Spleen (tissue), 7 donors: Measurements from ENCODE around the gene RNF6.

Experiments
- POLR2A ChIP-seq, 3 donors: fragments of 450-650 bp; IDR thresholded peaks; one replicate each; pipeline ENCODE4 v1.5.1; 2017; ENCODE audit warnings: antibody characterized with exemption in 3 of 3, mild to moderate bottlenecking in 1 of 3
- POLR2AphosphoS5 ChIP-seq, 3 donors: sonication (generic); formaldehyde crosslinking; IDR thresholded peaks; one replicate each; pipeline ENCODE4 v1.5.1; 2017; ENCODE audit warnings: antibody characterized with exemption in 3 of 3
- TF ChIP-seq, protein P1 (sequence below), 11 experiments: fragments of 200-600 bp in 7 of 11; fragments of 450-650 bp in 4 of 11; sonication (generic) in 4 of 11; IDR thresholded peaks in 8 of 11; conservative IDR thresholded peaks in 3 of 11; 1 replicate in 7 of 11; 2 replicates in 4 of 11; pipeline versions ENCODE4 v1.4.0 to v1.8.0; 2016 to 2021; ENCODE audit warnings: antibody characterized with exemption in 11 of 11, inconsistent platforms in 4 of 11, mild to moderate bottlenecking in 1 of 11
- donor health status: DM: no; HTN: no; CAD: no; lungs with moderate emphysema.
- donor health status: DM: no; HTN: no; CAD: no.
- donor health status: DM: no; HTN: no; CAD: no.

GRCh38 chr13:26213345-26213744, 8.8 kb downstream of the RNF6 start:
- TF ChIP-seq, protein P1, sequence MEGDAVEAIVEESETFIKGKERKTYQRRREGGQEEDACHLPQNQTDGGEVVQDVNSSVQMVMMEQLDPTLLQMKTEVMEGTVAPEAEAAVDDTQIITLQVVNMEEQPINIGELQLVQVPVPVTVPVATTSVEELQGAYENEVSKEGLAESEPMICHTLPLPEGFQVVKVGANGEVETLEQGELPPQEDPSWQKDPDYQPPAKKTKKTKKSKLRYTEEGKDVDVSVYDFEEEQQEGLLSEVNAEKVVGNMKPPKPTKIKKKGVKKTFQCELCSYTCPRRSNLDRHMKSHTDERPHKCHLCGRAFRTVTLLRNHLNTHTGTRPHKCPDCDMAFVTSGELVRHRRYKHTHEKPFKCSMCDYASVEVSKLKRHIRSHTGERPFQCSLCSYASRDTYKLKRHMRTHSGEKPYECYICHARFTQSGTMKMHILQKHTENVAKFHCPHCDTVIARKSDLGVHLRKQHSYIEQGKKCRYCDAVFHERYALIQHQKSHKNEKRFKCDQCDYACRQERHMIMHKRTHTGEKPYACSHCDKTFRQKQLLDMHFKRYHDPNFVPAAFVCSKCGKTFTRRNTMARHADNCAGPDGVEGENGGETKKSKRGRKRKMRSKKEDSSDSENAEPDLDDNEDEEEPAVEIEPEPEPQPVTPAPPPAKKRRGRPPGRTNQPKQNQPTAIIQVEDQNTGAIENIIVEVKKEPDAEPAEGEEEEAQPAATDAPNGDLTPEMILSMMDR (IDR thresholded peaks at IDR 0.05 in 8 of 11, conservative IDR thresholded peaks at IDR 0.05 in 3 of 11) = no peak
- TF ChIP-seq POLR2A (IDR thresholded peaks at IDR 0.05) (no peak), POLR2AphosphoS5 (IDR thresholded peaks at IDR 0.05) (no peak)
